Vagina (tissue), 2 donors: Measurements from ENCODE around the gene JAK2.

Experiments
- CTCF ChIP-seq, 3 experiments: fragments of 450-650 bp in 2 of 3; fragments of 200-600 bp in 1 of 3; sonication (generic) in 1 of 3; IDR thresholded peaks; one replicate each; pipeline ENCODE4 v1.5.1; 2017 to 2019; ENCODE audit warnings: antibody characterized with exemption in 3 of 3, mild to moderate bottlenecking in 2 of 3, moderate library complexity in 2 of 3
- POLR2A ChIP-seq, 2 donors: fragments of 450-650 bp; IDR thresholded peaks; one replicate each; pipeline ENCODE4 v1.6.1; 2017; ENCODE audit warnings: antibody characterized with exemption in 2 of 2, mild to moderate bottlenecking in 2 of 2, moderate library complexity in 2 of 2

- no peak for TF ChIP-seq CTCF (IDR thresholded peaks at IDR 0.05)
- TF ChIP-seq POLR2A (IDR thresholded peaks at IDR 0.05), result no peak
Observed at GRCh38 chr9:4946937-4947336, 38.1 kb upstream of the JAK2 start.
